Activated CD4-positive, alpha-beta T cell treated with anti-CD3 and anti-CD28 coated beads, Interleukin-2, amount 50 U/mL, for 24 hours (primary cell): ENCODE results near the gene HRCT1.
A peak's percentile ranks its signal among the peaks of the same experiment; 100 is the strongest.

ENCODE experiments used
- DNase-seq, 2 donors: peaks; one replicate each; pipeline ENCODE4 v3.0.0-alpha.2; 2020; ENCODE audit warnings: low read depth in 1 of 2, low spot score in 1 of 2

The HRCT1 gene

DNA sequence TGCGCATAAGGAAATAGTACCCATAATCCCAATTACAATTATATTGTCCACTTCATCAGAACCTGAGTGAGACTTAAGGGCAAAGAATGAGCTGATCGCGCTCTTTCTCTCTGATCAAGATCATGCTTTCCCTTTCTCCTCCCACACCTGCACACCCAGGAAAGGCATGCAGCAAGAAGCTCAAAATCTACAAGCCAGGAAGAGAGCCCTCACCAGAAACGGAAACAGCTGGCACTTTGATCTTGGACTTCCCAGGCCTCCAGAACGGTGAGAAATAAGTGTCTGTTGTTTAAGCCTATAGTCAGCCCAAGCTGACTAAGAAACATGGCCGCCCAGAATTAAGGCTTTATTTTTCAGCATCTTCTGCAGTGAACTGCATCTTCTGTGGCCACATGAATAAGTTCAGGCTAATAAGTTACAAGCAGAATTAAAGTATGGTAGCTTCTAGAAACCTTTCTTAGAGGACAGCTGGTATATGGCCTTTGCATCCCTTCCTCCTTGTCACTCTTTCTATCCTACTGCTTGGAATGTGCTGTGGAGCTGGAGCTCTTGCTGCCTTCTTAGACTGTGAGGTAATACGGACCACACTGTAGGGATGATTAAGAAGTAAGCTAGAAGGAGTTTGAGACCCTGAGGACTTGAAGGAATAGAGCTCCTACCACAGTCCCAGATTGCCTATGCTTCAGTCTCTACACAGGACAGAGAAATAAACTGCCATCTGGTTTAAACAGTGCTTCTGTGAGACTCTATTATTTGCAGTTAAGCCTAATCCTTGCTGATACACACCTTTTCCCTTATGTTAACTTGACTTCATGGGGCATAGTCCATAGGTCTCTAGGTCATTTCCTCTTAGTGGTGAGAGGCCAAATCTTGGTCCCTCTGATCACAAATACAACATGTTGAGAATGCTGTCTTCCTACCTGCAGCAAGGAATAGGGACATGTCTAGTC lies 34.7 kb downstream of the HRCT1 start:
- DNase-seq: peak in 1 of 2 donors; percentile 21

DNA sequence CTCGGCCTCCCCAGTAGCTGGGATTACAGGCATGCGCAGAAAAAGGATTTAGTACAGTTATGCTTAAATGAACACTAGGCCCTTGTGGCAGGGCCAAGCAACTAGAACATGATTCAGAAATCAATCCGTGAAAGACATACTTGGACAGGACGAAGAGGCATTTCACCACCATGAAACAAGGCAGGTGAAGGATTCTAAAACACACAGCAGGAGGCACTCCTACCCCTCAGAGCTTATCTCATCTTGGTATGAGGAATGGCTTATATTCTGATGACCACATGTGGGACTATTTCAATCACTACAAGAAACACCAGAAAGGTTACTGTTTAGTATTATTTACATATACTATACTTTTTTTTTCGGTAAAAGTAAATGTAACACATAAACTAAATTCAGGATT lies 36.3 kb downstream of the HRCT1 start:
- DNase-seq: no peak

GRCh38 chr9:35944173-35944572 lies 38.2 kb downstream of the HRCT1 start:
- no peak for DNase-seq

- DNase-seq: no peak
Observed at GRCh38 chr9:35944841-35945240, 38.8 kb downstream of the HRCT1 start.

DNA sequence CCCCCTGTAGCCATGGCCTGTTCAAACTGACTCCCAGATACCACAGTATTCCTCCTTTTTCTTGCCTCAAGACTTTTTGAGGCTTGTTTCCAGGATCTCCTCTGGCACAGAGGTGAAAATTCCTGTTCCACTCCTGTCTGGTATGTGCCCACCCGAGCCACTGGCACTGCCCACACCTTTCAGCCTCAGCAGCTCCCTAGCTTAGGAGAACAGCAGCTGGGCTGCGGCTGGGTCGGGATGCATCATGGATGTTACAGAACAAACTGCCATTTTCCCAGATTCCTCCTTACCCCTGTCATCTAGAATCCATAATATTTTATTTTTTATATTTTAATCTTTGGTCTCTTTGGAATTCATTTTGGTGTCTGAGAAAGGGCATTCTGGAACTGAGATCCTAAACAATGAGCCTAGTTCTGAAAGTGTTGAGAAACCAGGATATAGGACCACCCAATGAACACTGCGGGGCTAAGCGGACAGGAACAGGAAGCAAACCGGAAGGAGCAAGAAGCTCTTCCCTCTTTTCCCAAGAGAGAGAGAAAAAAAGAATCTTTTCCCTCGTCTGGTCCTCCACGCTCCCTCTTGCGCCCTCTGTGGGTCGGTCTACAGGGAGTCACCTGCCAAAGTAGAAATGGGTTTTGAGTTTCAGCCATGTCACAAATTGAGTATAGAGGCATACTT lies 39.5 kb downstream of the HRCT1 start:
- DNase-seq: peak; percentile 24 to 50

DNA sequence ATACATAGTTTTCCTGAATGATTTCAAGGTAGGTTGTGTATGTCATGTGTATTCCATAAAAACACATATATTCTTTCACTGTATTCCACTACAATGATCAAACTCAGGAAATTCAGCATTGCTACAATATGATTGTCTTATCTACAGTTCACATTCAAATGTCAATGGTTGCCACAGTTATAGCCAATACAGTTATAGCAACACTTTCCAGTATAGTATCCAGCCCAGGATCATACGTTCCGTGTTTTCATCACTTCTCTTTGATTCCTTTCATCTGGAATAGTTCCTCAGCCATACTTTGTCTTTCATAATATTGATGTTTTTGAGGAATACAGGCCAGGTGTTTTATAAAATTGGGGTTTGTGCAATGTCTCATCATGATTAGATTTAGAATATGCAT lies 42.4 kb downstream of the HRCT1 start:
- no peak for DNase-seq

GRCh38 chr9:35948901-35949318 lies 42.9 kb downstream of the HRCT1 start:
- DNase-seq: no peak

- no peak for DNase-seq
Observed at GRCh38 chr9:35951736-35952135, 45.7 kb downstream of the HRCT1 start.

- no peak for DNase-seq
Observed at GRCh38 chr9:35952526-35953191, 46.7 kb downstream of the HRCT1 start.

GRCh38 chr9:35954942-35955546 lies 49.0 kb downstream of the HRCT1 start:
- peak in 1 of 2 donors; percentile 44 for DNase-seq

- DNase-seq: no peak
Observed at GRCh38 chr9:35956651-35957050, 50.6 kb downstream of the HRCT1 start.
